M059J (cell line): ENCODE data around the gene TMEM165. TPM values are rescaled to one million over a fixed set of nuclear protein-coding genes. Genes with fewer than 3 reads are reported as not detected.

ENCODE experiments used
- DNase-seq: peaks from one replicate; pipeline ENCODE4 v3.0.0-alpha.2; 2012; ENCODE audit warnings: low read depth
- total RNA-seq: library from RNA; depleted of rRNA; stranded (reverse); fragments of >200 nt; shearing (Covaris generic); gene quantifications from 2 replicates; pipeline ENCODE4 v1.2.3, GENCODE V29; 2014

The TMEM165 gene
- total RNA-seq, 1 experiment from 2014 or later, result 143 TPM

DNA sequence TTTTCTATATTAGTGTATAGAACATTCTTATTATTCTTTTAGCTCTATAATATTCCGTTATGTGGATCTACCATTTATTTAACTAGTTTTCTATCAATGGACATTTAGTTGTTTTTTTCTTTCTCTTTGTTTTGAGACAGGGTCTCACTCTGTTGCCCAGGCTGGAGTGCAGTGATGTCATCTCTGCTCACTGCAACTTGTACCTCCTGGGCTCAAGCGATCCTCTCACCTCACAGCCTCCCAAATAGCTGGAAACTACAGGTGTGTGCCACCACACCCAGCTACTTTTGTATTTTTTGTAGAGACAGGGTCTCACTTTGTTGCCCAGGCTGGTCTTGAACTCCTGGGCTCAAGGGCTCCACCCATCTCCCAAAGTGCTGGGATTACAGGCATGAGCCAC, 10.8 kb downstream of the TMEM165 start:
- DNase-seq, result no peak

DNA sequence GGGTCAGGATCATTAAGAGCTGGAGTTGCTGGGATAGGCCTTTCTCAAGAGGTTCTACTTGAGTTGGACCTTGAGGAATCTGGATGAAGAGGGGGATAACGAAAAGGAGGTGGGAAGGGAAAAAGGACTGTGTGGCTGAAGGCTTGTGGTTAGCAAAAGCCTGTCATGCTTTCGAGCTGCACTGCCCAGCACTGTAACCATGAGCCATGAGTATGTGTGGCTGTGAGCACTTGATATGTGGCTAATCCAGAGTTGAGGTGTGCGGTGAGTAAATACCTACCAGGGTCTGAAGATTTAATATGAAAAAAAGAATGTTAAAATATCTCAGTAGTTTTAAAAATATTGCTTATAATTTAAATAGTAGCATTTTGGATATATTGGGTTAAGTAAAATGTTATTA, 11.4 kb downstream of the TMEM165 start:
- no peak for DNase-seq

GRCh38 chr4:55407764-55408163, 12.0 kb downstream of the TMEM165 start:
- DNase-seq, result no peak

- DNase-seq, result no peak
Observed at GRCh38 chr4:55409468-55410171, 13.9 kb downstream of the TMEM165 start.

DNA sequence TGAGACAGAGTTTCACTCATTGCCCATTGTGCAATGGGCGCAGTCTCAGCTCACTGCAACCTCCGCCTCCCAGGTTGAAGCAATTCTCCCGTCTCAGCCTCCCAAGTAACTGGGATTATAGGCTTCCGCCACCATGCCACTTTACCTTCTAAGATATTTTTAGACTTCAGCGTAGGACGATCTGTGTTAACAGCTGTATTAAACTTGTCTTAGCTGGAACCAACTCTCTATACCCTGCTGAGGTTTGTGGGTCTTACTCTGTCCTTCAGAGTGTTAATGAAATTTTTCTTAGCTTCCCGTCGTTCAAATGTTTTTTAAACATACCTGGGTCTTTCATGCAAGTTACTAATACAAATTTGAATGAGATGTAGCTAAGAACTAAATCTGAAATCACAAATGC, 14.7 kb downstream of the TMEM165 start:
- DNase-seq, result no peak

GRCh38 chr4:55411621-55412020, 15.9 kb downstream of the TMEM165 start:
- DNase-seq, result peak; percentile 32

- DNase-seq, result no peak
Observed at GRCh38 chr4:55416176-55416575, 20.4 kb downstream of the TMEM165 start.

GRCh38 chr4:55424791-55425190, 29.0 kb downstream of the TMEM165 start:
- DNase-seq, result no peak

DNA sequence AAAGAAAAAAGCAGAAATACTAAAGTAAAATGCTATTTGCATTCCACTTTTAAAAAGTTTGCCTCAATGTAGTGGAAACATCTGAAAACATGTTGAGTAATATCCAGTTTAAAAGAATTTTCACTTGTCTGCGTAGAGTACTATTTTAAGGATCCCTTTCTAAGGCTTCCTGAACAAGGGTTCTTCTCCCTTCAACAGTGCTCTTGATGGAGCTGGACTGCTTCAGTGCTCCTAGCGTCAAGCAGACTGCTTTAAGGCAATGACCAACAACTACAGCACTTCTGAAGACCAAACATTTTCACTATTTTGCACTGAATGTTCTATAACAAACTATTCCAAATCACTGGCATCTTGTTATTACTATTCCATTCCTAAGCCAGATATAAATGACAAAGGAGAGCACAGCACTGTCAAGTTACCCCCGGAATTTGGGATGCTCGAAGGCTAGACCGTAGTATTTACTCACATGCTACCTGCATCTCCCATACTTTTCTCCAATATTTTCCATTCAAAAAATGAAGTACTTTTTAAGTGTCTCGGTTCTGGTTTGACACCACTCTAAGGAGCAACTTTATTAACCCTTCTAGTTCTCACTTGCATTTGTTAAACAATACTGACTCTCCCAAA, 36.1 kb downstream of the TMEM165 start:
- no peak for DNase-seq

DNA sequence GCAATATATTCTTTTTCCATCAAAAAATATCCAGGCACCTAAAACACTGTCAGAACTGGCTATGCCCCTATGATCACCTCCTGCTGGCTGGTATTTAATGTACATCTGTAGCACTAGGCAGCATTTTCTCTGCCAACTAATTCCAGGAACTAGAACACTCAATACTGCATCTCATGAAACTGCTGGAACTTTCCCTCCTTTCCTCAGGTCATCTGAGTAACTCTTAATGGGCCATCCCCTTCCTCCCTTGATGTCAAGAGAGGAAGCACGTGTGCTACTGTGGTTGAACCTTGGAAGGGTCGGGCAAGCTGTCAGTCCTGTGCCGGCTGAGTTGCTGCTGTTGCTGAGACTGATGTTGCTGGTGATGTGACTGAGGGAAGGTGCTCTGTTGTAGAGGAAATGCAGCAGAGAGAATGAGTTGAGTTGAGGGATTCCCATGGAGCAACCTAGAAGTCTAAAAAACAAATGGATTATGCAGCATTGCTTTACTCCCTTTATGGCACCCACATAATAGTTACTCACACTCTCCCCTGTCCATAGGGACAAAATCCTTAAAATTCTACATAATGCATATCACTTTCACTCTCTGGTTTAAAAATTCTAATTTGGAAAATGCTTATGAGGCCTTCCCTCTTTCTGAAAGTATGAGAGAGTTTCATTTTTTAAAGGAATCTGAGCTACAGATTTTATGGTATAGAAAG, 39.5 kb downstream of the TMEM165 start:
- peak; percentile 15 for DNase-seq

GRCh38 chr4:55437356-55437796, 41.6 kb downstream of the TMEM165 start:
- DNase-seq, result no peak

DNA sequence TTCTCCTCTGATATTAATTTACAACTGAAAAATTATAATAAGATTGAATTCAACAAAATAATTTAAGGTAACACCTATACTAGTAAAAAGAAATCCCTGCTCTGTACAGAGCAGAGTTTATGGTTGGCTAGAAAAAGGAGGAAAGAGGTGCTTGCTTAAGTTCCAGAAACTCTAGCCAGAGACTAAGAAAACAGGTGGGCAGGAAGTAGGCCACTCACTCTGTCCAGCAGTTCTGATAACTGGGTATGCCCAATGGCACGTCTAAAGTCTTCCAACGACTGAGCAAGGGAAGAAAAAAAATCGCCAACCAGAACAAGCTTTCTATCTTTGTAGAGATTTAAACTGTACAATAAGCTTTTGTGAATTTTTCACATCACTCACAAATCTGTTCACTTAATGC, 42.1 kb downstream of the TMEM165 start:
- no peak for DNase-seq

GRCh38 chr4:55438314-55438713, 42.6 kb downstream of the TMEM165 start:
- no peak for DNase-seq

DNA sequence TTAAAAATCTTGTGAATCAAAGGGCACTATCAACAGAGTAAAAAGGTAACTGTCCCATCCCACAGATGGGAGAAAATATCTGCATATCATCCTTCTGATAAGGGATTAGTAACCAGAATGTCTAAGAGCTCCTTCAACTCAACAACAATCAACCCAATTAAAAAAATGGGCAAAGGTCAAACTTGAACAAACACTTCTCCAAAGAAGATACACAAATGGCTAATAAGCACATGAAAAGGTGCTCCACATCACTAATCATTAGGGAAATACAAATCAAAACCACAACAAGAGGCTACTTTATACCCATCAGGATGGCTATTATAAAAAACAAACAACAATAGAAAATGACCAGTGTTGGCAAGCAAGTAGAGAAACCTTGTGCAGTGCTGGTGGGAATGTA, 43.3 kb downstream of the TMEM165 start:
- DNase-seq, result no peak

- DNase-seq, result no peak
Observed at GRCh38 chr4:55440786-55441185, 45.0 kb downstream of the TMEM165 start.

DNA sequence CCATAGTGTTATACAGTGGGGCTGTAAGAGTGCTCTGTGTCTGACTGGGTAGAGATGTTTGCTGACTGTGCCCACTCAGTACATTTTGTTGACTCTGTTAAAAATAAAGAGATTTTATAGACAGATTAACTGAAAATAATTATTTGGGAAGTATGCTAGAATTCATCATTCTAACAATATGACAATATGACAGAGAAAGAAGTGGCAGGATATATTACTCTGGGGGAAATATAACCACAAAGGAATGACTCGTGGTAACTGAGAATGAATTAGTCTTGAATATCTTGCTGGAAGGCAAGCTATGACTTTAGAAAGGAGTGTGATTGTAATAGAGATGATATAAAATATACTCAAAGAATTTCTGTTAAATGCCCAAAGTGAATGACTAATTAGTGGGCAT, 46.8 kb downstream of the TMEM165 start:
- DNase-seq, result peak; percentile 22

DNA sequence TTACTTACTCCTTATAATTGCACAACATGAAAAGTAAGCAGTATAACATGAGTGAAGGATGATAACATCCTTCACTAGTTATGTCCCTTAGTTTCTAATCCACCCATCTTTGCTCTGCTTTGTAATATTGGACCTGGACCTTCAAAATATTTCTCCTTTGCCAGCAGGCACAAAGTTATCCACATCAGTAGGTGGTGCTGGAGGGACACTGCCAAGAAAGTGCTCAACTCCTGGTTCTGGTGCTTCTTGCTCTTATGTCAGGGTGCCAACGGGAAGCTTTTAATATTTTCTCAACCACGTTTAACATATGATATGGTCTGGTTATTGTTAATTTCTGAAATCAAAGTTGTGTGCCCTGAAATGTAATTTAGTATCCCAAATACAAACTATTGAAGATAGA, 49.1 kb downstream of the TMEM165 start:
- DNase-seq, result peak; percentile 46

GRCh38 chr4:55445921-55446577, 50.3 kb downstream of the TMEM165 start:
- peak; percentile 52 for DNase-seq

GRCh38 chr4:55446578-55446922, 50.8 kb downstream of the TMEM165 start:
- no peak for DNase-seq

DNA sequence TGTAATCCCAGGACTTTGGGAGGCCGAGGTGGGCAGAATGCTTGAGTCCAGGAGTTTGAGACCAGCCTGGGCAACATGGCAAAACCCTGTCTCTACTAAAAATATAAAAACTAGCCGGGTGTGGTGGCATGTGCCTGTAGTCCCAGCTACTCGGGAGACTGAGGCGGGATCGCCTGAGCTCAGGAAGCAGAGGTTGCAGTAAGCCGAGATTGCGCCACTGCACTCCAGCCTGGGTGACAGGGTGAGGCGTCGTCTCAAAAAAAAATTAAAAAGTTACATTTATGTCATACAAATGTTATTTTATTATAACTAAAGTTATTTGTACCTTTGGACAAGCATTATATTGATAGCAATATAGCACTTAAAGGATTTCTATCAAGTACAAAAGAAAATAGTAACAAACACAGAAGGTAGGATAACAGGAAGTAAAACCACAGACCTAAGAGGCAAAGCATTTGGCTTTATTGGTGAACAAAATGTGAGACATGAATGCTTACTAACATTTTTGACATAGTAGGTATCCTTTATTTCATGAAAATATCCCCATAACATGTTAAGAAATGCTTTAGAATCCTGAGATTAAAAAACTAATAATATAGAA, 51.5 kb downstream of the TMEM165 start:
- no peak for DNase-seq

GRCh38 chr4:55447831-55448230, 52.1 kb downstream of the TMEM165 start:
- DNase-seq, result peak; percentile 35

DNA sequence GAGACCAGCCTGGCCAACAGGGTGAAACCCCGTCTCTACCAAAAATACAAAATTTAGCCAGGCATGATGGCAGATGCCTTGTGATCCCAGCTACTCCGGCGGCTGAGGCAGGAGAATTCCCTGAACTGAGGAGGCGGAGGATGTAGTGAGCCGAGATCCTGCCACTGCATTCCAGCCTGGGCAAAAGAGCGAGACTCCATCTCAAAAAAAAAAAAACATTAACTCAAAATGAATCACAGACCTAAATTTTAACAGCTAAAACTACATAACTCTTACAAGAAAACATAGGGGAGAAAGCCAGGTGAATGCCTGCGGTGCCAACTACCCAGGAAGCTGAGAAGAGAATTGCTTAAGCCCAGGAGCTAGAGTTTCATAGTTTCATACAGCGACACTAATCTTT, 54.8 kb downstream of the TMEM165 start:
- no peak for DNase-seq
